HepG2 (cell line): Measurements from ENCODE around the gene LYRM7. TPM values are rescaled to one million over a fixed set of nuclear protein-coding genes. Genes with fewer than 3 reads are reported as not detected.

Experiments
- ATAC-seq: fragments of 200-7000 bp; cut with Tn5 transposase; 3 replicates; pipeline ENCODE4 v1.9.1; 2020; ENCODE audit warnings: mild to moderate bottlenecking, moderate library complexity
- BruUV-seq: library from RNA; stranded (reverse); fragments of 400-500 nt; replicated peaks from 2 replicates; lab custom pipeline; 2021; lab: Mats Ljungman, UMichigan
- CTCF ChIA-PET: fragments of 300-600 bp; formaldehyde crosslinking; extraction: SDS; loops from one replicate; lab custom pipeline; 2021; ENCODE audit warnings: low total read pairs, inconsistent platforms, low intra/inter-chr PET ratio; lab: Yijun Ruan, JAX
- POLR2A ChIA-PET: fragments of 350-600 bp; sonication (Branson Sonifier 250); formaldehyde crosslinking; loops from one replicate; lab custom pipeline; 2020; ENCODE audit warnings: antibody characterized with exemption, inconsistent platforms; lab: Yijun Ruan, JAX
- DNase-seq: peaks from one replicate; pipeline ENCODE4 v3.0.0-alpha.2; 2015; ENCODE audit warnings: low spot score
- FAIRE-seq: peaks from 3 replicates; lab custom pipeline; 2011; peaks lifted over from hg19 to GRCh38; lab: Jason Lieb, UNC
- H2AFZ ChIP-seq: one replicate; pipeline ENCODE4 v1.6.1; 2011; ENCODE audit warnings: low read length, inconsistent platforms
- H3K27ac ChIP-seq: fragments of 300-600 bp; 3 replicates; pipeline ENCODE4 v1.8.0; 2011; ENCODE audit warnings: mixed run types, mild to moderate bottlenecking, mixed read lengths, low read length, inconsistent platforms; ENCODE audit not compliant: insufficient read depth; ENCODE audit errors: extremely low read length
- H3K27me3 ChIP-seq, 2 experiments: fragments of 200-600 bp in 1 of 2; 2 replicates in 1 of 2; 3 replicates in 1 of 2; pipeline versions ENCODE4 v1.6.0 to v1.8.0; 2011; ENCODE audit warnings: low read length in 2 of 2, mild to moderate bottlenecking in 2 of 2, moderate library complexity in 2 of 2, inconsistent platforms in 1 of 2; ENCODE audit not compliant: insufficient read depth in 2 of 2, control insufficient read depth in 1 of 2
- H3K36me3 ChIP-seq, 2 experiments: fragments of 200-600 bp in 1 of 2; replicated peaks in 1 of 2; 2 replicates in 1 of 2; 3 replicates in 1 of 2; pipeline versions ENCODE4 v1.5.1 to v1.8.0; 2011; ENCODE audit warnings: low read length in 2 of 2, inconsistent platforms in 1 of 2; ENCODE audit not compliant: insufficient read depth in 2 of 2, control insufficient read depth in 1 of 2
- H3K4me1 ChIP-seq: 2 replicates; pipeline ENCODE4 v1.5.1; 2012; ENCODE audit warnings: low read length, inconsistent platforms; ENCODE audit not compliant: insufficient read depth
- H3K4me2 ChIP-seq: 2 replicates; pipeline ENCODE4 v1.6.0; 2011; ENCODE audit warnings: low read depth, low read length, inconsistent platforms
- H3K4me3 ChIP-seq, 3 experiments: fragments of 200-600 bp in 1 of 3; sonication (generic), shearing (Covaris generic) in 1 of 3; replicated peaks in 1 of 3; 2 replicates each; pipeline ENCODE4 v1.5.1; 2011 to 2016; ENCODE audit warnings: low read length in 3 of 3, inconsistent platforms in 2 of 3, low read depth in 2 of 3, mild to moderate bottlenecking in 2 of 3, control low read depth in 1 of 3, mixed read lengths in 1 of 3; ENCODE audit not compliant: insufficient read depth in 1 of 3
- H3K79me2 ChIP-seq: one replicate; pipeline ENCODE4 v1.6.1; 2011; ENCODE audit warnings: low read length, inconsistent platforms; ENCODE audit not compliant: insufficient read depth
- H3K9ac ChIP-seq: 2 replicates; pipeline ENCODE4 v1.6.0; 2011; ENCODE audit warnings: mild to moderate bottlenecking, low read depth, low read length, inconsistent platforms; ENCODE audit not compliant: insufficient read depth
- H3K9me3 ChIP-seq: 2 replicates; pipeline ENCODE4 v1.5.1; 2012; ENCODE audit warnings: mild to moderate bottlenecking, low read length
- H4K20me1 ChIP-seq: 2 replicates; pipeline ENCODE4 v1.6.0; 2011; ENCODE audit warnings: inconsistent platforms, mild to moderate bottlenecking, low read length, moderate library complexity; ENCODE audit not compliant: insufficient read depth
- AHDC1 ChIP-seq: sonication (generic); formaldehyde crosslinking; IDR thresholded peaks from 2 replicates; pipeline ENCODE4 v1.5.1; 2020; ENCODE audit warnings: mild to moderate bottlenecking, missing genetic modification reagents, borderline replicate concordance
- CCDC6 ChIP-seq: sonication (generic); formaldehyde crosslinking; IDR thresholded peaks from 2 replicates; pipeline ENCODE4 v1.8.1; 2022; ENCODE audit warnings: mild to moderate bottlenecking, missing genetic modification reagents, moderate library complexity
- KDM2A ChIP-seq: sonication (generic); formaldehyde crosslinking; IDR thresholded peaks from 2 replicates; pipeline ENCODE4 v1.4.0; 2020; ENCODE audit warnings: low read depth, missing genetic modification reagents, borderline replicate concordance
- REL ChIP-seq: sonication (generic); formaldehyde crosslinking; conservative IDR thresholded peaks from 2 replicates; pipeline ENCODE4 v1.8.0; 2022; ENCODE audit warnings: mild to moderate bottlenecking, missing genetic modification reagents, moderate library complexity
- ZNF12 ChIP-seq: sonication (generic); formaldehyde crosslinking; IDR thresholded peaks from 2 replicates; pipeline ENCODE4 v1.5.0; 2020; ENCODE audit warnings: missing genetic modification reagents
- ZNF276 ChIP-seq: sonication (generic); formaldehyde crosslinking; IDR thresholded peaks from 2 replicates; pipeline ENCODE4 v1.4.0; 2020; ENCODE audit warnings: mild to moderate bottlenecking, low read depth, missing genetic modification reagents
- ZNF451 ChIP-seq: sonication (generic); formaldehyde crosslinking; IDR thresholded peaks from 2 replicates; pipeline ENCODE4 v1.5.0; 2020; ENCODE audit warnings: mild to moderate bottlenecking, missing genetic modification reagents
- ZNF589 ChIP-seq: sonication (generic); formaldehyde crosslinking; conservative IDR thresholded peaks from 2 replicates; pipeline ENCODE4 v1.8.0; 2022; ENCODE audit warnings: mild to moderate bottlenecking, moderate library complexity, missing genetic modification reagents
- WGBS: methylation state at CpG from one replicate; pipeline ENCODE4 v1.1.6; 2017; ENCODE audit warnings: low lambda C conversion rate; 5-methylcytosine and 5-hydroxymethylcytosine counted together
- in situ Hi-C: cut with HindIII; loops from 2 replicates; pipeline ENCODE4 v1.10.0; 2017; ENCODE audit warnings: low pct_unique_long_range_greater_than_20kb; ENCODE audit not compliant: extremely low pct_ligation_motif_present
- intact Hi-C: fragments of 100-400 bp; cut with micrococcal nuclease; formaldehyde crosslinking; loops from one replicate; pipeline ENCODE4 v1.10.0; 2022; ENCODE audit not compliant: unreplicated experiment
- polyA plus RNA-seq, 8 experiments: library from polyadenylated mRNA; depleted of rRNA in 3 of 8; stranded (reverse) in 7 of 8; unstranded in 1 of 8; fragments of >200 nt; fragmentation: Illumina TruSeq in 4 of 8; extraction: Trizol in 4 of 8; gene quantifications; 2 replicates each; pipeline versions ENCODE4 v1.2.1 to v1.2.3, GENCODE V29; 2011 to 2016; ENCODE audit warnings: low read depth in 4 of 8, missing spikeins in 1 of 8, mixed read lengths in 1 of 8; ENCODE audit not compliant: insufficient read depth in 1 of 8
- total RNA-seq, 5 experiments: library from RNA; depleted of rRNA; stranded (reverse); fragments of >200 nt; fragmentation: Illumina TruSeq; extraction: Trizol; gene quantifications; 2 replicates each; pipeline ENCODE4 v1.2.3, GENCODE V29; 2016; ENCODE audit warnings: low read depth in 1 of 5
- TF ChIP-seq, protein P1 (sequence below): IDR thresholded peaks from 2 replicates; pipeline ENCODE4 v1.6.1; 2012; ENCODE audit warnings: inconsistent platforms
- TF ChIP-seq, protein P2 (sequence below): sonication (generic); formaldehyde crosslinking; IDR thresholded peaks from 2 replicates; pipeline ENCODE4 v1.5.1; 2020; ENCODE audit warnings: mild to moderate bottlenecking, missing genetic modification reagents

Gene LYRM7
- total and polyA plus RNA-seq, 2 of the 13 experiments (the other 11 are each of a cell fraction or from before 2014, with no cell fraction given), result 3.0 to 5.5 TPM

DNA sequence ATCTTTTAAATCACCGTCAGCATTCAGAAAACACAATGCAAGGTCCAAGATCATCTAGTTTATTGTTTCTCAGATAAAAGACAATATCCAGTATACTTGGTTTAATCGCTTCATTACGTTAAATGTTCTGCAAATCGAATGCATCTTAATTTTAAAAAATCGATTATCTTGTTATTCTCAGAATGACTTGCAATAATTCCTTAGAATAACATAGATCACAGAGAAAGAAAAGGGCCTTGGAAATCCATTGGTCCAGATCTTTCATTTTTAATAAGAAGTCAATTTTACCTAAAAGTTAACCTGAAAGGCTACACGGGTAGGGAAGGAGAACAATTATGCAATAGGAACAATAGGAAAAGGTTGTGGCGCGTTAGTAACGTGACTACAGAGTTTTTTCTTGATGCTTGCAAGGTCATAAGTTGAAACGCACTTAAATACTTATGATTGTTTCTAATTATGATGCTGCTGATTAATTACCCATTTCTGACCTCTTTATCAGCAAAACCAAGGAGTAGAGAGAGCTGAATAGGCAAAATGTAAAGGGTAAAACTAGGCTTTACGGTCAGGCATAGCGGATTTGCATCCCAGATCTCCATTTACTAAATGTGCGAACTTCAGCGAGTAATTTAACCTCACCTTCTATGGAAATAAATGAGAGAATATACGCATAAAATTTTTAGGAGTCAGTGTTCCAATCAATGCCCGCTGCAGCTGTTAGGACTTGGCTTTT, 769 bp upstream of the LYRM7 start (continued):
- TF ChIP-seq REL (CRISPR knock-in tag) (no peak), ZNF12 (CRISPR knock-in tag) (no peak), ZNF276 (CRISPR knock-in tag) (no peak)
- TF ChIP-seq, protein P1, sequence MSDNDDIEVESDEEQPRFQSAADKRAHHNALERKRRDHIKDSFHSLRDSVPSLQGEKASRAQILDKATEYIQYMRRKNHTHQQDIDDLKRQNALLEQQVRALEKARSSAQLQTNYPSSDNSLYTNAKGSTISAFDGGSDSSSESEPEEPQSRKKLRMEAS, result no peak

- intact Hi-C loops, result no loop called here
- Histone ChIP-seq H3K27me3 (no peaks in the 10 kb centered on the region; a peak in 1 of 5 replicates), H3K27ac (peak overlapping the region; percentile 63), H3K9me3 (no peaks in the 10 kb centered on the region), H2AFZ (peak overlapping the region; percentile 34), H3K4me1 (peaks cover 25% of the 10 kb centered on the region), H3K9ac (peak overlapping the region; percentile 73), H3K79me2 (peaks cover 11% of the 10 kb centered on the region), H3K36me3 (no peaks in the 10 kb centered on the region), H4K20me1 (no peaks in the 10 kb centered on the region), H3K4me3 (peak overlapping the region; percentile 65 to 82 (median 73)), H3K4me2 (peak overlapping the region; percentile 85)
- POLR2A ChIA-PET, result no interaction called here
- WGBS, result 0% methylated on average over 11 of the region's 11 CpGs
- in situ Hi-C loops, result loop anchor here (5.0 kb wide), 1 partner anchor 211 kb away; no protein-coding TSS in a partner anchor
- TSS peak; percentile 77 for BruUV-seq
- DNase-seq (peak; percentile 27), ATAC-seq (peak; percentile 36), FAIRE-seq (no peak)
- CTCF ChIA-PET, result no interaction called here
- TF ChIP-seq ZNF589 (CRISPR knock-in tag), result no peak
- TF ChIP-seq AHDC1, result no peak
- TF ChIP-seq, protein P2, sequence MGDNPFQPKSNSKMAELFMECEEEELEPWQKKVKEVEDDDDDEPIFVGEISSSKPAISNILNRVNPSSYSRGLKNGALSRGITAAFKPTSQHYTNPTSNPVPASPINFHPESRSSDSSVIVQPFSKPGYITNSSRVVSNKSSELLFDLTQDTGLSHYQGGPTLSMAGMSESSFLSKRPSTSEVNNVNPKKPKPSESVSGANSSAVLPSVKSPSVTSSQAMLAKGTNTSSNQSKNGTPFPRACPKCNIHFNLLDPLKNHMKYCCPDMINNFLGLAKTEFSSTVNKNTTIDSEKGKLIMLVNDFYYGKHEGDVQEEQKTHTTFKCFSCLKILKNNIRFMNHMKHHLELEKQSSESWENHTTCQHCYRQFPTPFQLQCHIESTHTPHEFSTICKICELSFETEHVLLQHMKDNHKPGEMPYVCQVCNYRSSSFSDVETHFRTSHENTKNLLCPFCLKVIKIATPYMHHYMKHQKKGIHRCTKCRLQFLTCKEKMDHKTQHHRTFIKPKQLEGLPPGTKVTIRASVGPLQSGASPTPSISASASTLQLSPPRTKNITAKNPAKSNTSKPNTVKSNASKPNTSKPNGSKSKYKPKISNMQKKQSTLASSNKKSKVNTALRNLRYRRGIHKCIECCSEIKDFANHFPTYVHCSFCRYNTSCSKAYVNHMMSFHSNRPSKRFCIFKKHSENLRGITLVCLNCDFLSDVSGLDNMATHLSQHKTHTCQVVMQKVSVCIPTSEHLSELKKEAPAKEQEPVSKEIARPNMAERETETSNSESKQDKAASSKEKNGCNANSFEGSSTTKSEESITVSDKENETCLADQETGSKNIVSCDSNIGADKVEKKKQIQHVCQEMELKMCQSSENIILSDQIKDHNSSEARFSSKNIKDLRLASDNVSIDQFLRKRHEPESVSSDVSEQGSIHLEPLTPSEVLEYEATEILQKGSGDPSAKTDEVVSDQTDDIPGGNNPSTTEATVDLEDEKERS (CRISPR knock-in tag), result no peak
- no peak for TF ChIP-seq KDM2A (CRISPR knock-in tag)
- TF ChIP-seq CCDC6 (CRISPR knock-in tag), result 0 out of 2 replicates have a peak, but pooled peaks have one; percentile 26
- no peak for TF ChIP-seq ZNF451 (CRISPR knock-in tag)
Observed at GRCh38 chr5:131171276-131171810, 599 bp downstream of the LYRM7 start.
